ENCODE measurements around the gene KIAA0040. TPM values are rescaled to one million over a fixed set of nuclear protein-coding genes. Genes with fewer than 3 reads are reported as not detected.

The KIAA0040 gene
- total RNA-seq, 1 experiment from 2014 or later, result 5.0 TPM

DNA sequence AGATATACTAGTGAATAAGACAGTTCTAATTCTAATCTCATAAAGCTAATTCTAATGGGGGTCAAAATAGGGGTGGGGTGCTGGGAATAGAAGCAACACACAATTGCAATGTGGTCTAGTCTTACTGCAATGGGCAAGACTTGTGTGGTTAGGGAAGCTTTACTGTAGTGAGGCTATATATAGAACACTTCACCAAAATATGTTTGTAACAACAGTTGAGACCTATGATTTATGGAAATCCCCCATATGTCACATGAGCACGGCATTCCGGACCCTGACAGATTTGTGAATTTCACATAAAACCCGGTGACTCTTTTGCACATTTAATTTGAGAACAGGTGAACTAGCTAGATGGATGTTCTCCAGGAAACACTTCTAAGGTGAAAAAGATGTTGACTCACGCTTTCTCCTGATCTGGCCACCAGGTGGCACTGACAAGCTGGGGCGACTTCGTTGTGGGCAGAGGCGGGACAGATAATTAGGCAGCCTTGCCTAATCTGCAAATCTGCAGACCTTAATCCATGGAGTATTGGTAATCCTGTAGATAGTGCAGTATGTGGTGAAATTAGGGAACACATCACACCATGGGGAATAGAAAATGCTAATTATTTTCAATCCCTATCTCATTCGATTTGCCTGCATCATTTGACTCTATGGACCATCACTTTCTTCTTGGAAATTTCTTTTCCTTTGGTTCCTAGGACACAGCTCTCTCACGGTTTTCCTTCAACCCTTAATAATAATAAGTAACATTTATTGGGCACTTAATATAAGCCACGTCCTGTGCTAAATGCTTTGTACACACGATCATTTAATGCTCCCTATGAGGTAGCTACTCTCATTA is 37.7 kb downstream of the KIAA0040 start:
- H3K4me2 ChIP-seq (ENCODE audit: insufficient read depth, insufficient read length, low read length), result no peak overlapping the region
- H3K27ac Mint-ChIP-seq, result no peak overlapping the region
- H3K9me3 ChIP-seq (ENCODE audit: control insufficient read depth, low read depth, low read length), result no peaks in the 10 kb centered on the region
- no peaks in the 10 kb centered on the region; a peak in 2 of 5 replicates for H3K9me3 Mint-ChIP-seq
- no peak overlapping the region for H3K4ac ChIP-seq (ENCODE audit: low read depth, low read length)
- no peak overlapping the region for H2BK12ac ChIP-seq (ENCODE audit: insufficient read length, low read depth, low read length)
- no peak overlapping the region for H2BK120ac ChIP-seq (ENCODE audit: low read depth, low read length, poor library complexity, severe bottlenecking)
- H3K23ac ChIP-seq (ENCODE audit: insufficient read length, low read depth, low read length), result no peak overlapping the region
- no peak overlapping the region for H2BK20ac ChIP-seq (ENCODE audit: low read depth, low read length, poor library complexity, severe bottlenecking)
- WGBS (ENCODE audit: extremely low coverage, insufficient read length, low lambda C conversion rate), result no CpG with 5 or more reads among the region's 11 CpGs
- H4K8ac ChIP-seq (replicated peaks; ENCODE audit: insufficient read length, low read depth, low read length), result no peak overlapping the region
- H3K14ac ChIP-seq (ENCODE audit: insufficient read depth, low read length), result no peak overlapping the region
- H2BK15ac ChIP-seq (ENCODE audit: low read depth, low read length), result no peak overlapping the region
- H3K27me3 ChIP-seq (ENCODE audit: insufficient read depth, low read length), result no peaks in the 10 kb centered on the region; the same call in 1 of the 2 replicates
- no peak overlapping the region for H2BK5ac ChIP-seq (ENCODE audit: insufficient read length, low read length)
- no peak overlapping the region for H3K56ac ChIP-seq (ENCODE audit: insufficient read length, low read depth, low read length)
- H4K91ac ChIP-seq (ENCODE audit: insufficient read length, low read depth, low read length), result no peak overlapping the region
- no peaks in the 10 kb centered on the region for H3K4me1 ChIP-seq (ENCODE audit: insufficient read depth, low read length)
- H3K4me1 Mint-ChIP-seq, result peaks cover 15 to 22% of the 10 kb centered on the region in 2 experiments
- H3K27me3 Mint-ChIP-seq (ENCODE audit: low read depth), result peaks cover 30% of the 10 kb centered on the region
- no peak overlapping the region for H4K5ac ChIP-seq (ENCODE audit: insufficient read length, low read depth, low read length)
- H3K79me1 ChIP-seq (ENCODE audit: insufficient read depth, low read depth, low read length, poor library complexity, severe bottlenecking), result no peaks in the 10 kb centered on the region
- no peaks in the 10 kb centered on the region for H3K79me2 ChIP-seq (ENCODE audit: insufficient read depth, low read length)
- TF ChIP-seq CTCF (conservative IDR thresholded peaks at IDR 0.05), result peak; percentile 91
- H3K9ac ChIP-seq (ENCODE audit: extremely low read depth, insufficient read length, low read length), result no peak overlapping the region
- no peak overlapping the region for H2AFZ ChIP-seq (ENCODE audit: low read length)
- no peak overlapping the region for H3T11ph ChIP-seq (ENCODE audit: low read length)
- peak; percentile 67 for DNase-seq
- peaks cover 2% of the 10 kb centered on the region for H3K23me2 ChIP-seq (ENCODE audit: insufficient read length, low read depth, low read length, poor library complexity, severe bottlenecking)
- H3K27ac ChIP-seq (ENCODE audit: insufficient read length, low read depth, low read length), result no peak overlapping the region
- no peaks in the 10 kb centered on the region for H4K20me1 ChIP-seq (ENCODE audit: control insufficient read depth, insufficient read depth, insufficient read length)
- H3K36me3 Mint-ChIP-seq (ENCODE audit: insufficient read depth in 1 of 3, low read depth in 3 of 3), result no peaks in the 10 kb centered on the region
- no peak overlapping the region for H3K18ac ChIP-seq (ENCODE audit: insufficient read length, low read depth, low read length)
- no peak overlapping the region for H3K4me3 Mint-ChIP-seq
- no peak overlapping the region for H2AK5ac ChIP-seq (ENCODE audit: insufficient read length, low read length)

Data from H9 (cell line).